ENCODE data around the gene STX18. TPM values are rescaled to one million over a fixed set of nuclear protein-coding genes. Genes with fewer than 3 reads are reported as not detected.

Gene STX18
- total RNA-seq, 2 donors from 2014 or later: 19.1 to 26.9 TPM

DNA sequence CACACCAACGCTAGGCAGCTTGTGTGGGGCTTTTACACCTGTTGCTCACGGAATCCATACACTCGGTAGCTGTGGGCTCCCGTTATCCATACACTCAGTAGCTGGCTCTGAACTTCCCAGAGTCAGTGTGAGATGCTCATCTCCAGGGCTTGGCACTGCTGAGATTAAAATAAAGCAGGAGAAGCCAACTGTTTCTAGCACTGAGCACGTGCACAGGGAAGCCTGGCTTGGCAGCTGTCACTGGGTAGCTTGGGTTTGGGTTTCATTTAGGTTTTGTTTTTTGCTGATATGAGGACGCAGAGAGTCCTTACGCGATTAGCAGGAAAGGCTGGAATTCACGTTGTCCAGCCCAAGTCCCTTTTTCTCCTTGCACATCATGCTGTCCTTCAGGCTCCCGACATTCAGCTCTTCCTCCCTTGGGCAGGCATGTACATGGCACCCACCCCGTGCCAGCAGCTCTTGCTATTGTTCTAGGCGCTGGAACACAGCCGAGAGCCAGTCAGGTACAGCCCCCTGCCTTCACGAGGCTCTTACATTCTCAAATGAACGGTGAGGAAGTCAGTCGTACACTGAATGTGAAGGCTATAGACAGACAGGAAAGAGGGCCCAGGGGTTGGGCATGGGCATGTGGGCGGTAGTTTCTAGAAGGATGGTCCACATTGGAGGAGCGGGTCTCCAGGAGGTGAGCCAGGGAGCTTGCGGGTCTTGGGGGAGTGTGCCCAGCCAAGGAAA is 129.0 kb downstream of the STX18 start:
- Mint-ChIP-seq H3K27me3 (no peaks in the 10 kb centered on the region), H3K9me3 (no peaks in the 10 kb centered on the region), H3K4me1 (peaks cover 13% of the 10 kb centered on the region), H3K4me3 (no peak overlapping the region), H3K36me3 (ENCODE audit: low read depth) (peaks cover 19% of the 10 kb centered on the region), H3K27ac (peak overlapping the region; percentile 76)
- ATAC-seq (replicated peaks): no peak

DNA sequence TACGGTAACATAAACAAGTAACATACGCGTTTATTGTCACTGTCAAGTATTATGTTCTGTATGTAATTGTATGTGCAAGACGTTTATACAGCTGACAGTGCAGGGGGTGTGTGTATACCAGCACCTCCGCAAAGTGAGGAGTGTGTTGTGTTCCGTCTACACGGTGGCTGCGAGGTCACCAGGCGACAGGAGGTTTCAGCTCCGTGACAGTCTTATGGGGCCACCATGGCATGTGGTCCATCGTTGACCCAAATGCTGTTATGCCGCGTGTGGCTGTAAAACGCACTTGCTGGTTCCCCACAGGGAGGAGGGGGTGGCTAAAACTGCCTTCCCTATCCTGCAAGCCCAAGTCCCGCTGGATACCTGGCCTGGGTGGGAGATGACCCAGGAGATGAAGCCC is 129.9 kb downstream of the STX18 start:
- peaks cover 17% of the 10 kb centered on the region for H3K36me3 Mint-ChIP-seq (ENCODE audit: low read depth)
- ATAC-seq (replicated peaks): no peak
- H3K4me3 Mint-ChIP-seq: no peak overlapping the region
- H3K4me1 Mint-ChIP-seq: peaks cover 4% of the 10 kb centered on the region
- H3K27ac Mint-ChIP-seq: no peak overlapping the region
- no peaks in the 10 kb centered on the region for H3K27me3 Mint-ChIP-seq
- H3K9me3 Mint-ChIP-seq: no peaks in the 10 kb centered on the region

DNA sequence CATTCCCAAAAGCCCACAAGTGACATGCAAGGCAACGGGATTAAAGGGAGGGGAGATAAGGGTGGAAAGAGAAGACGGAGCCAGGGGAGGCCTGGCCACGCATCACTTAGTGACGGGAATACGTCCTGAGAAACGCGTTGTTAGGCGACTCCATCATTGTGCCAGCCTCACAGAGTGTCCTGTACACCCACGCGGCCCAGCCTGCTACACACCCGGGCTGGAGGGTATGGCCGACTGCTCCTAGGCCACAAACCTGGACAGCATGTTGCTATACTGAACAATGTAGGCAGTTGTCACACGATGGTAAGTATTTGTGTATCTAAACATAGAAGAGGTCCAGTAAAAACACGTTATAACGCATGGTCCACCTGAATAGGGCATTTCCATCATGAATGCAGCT is 131.6 kb downstream of the STX18 start:
- Mint-ChIP-seq H3K4me3 (no peak overlapping the region), H3K27ac (no peak overlapping the region), H3K9me3 (no peaks in the 10 kb centered on the region), H3K4me1 (no peaks in the 10 kb centered on the region), H3K27me3 (no peaks in the 10 kb centered on the region), H3K36me3 (ENCODE audit: low read depth) (peaks cover 11% of the 10 kb centered on the region)
- no peak for ATAC-seq (replicated peaks)

DNA sequence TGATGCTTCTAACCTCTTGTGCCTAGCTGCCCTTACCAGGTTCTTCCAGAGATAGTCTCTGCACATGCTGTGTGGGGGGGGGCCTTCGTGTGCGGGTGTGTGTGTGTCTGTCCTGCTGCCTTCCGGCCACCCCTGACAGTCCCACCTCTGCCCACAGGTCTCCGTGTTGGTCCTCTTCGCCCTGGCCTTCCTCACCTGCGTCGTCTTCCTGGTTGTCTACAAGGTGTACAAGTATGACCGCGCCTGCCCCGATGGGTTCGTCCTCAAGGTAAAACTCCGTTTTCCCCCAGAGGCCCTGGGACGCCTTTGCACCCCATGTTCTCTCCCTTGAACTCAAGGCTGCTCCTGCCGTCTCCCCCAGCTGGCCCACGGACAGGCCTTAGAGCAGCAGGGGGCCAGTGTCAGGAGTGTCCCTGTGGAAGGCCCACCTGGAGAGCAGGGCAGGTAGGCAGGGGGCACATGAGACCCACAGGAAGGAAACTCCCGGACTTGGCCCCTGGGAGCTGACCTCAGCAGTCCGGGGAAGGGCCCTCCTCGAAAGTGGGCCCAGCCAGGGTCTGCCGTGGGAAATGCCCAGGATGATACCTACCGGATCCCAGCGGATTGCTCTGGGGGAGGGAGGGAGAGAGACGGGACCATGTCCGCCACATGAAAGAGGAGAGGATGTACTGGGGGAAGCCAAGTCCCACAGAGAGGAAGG is 132.3 kb downstream of the STX18 start:
- no peak for ATAC-seq (replicated peaks)
- Mint-ChIP-seq H3K9me3 (no peaks in the 10 kb centered on the region), H3K27me3 (no peaks in the 10 kb centered on the region), H3K27ac (peak overlapping the region; percentile 21), H3K36me3 (ENCODE audit: low read depth) (peaks cover 11% of the 10 kb centered on the region), H3K4me1 (no peaks in the 10 kb centered on the region), H3K4me3 (no peak overlapping the region)

DNA sequence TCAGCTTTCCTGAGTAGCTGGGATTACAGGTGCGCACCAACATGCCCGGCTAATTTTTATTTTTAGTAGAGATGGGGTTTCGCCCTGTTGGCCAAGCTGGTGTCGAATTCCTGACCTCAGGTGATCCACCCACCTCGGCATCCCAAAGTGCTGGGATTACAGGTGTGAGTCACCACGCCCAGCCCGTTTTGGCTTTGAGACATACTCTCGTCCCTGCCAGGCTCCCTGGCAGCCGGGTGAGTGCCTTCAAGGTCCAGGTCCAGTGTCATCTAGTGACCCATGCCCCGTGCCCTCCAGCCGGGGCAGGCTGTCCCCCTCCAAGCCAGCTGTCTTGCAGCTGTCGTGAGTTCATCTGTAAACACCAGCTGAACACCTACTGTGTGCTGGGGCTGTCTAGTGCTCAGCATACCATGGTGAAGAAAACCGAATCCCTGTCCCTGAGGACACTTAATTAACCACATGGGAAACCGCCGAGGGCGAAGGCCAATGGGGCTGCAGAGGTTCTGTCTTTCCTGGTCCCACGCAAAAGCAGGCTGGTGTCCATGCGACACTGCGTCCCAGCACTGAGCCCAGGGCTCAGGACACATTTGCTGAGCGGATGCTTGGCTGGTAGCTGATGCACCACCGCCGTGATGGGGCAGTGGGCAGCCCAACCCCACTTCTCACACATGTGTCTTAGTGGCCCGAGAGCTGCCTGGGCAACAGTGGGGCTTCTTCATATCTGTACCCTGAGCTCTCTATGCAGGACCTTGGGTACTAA is 133.1 kb downstream of the STX18 start:
- no peak for ATAC-seq (replicated peaks)
- no peaks in the 10 kb centered on the region for H3K4me1 Mint-ChIP-seq
- H3K36me3 Mint-ChIP-seq (ENCODE audit: low read depth): peaks cover 11% of the 10 kb centered on the region
- H3K9me3 Mint-ChIP-seq: no peaks in the 10 kb centered on the region
- no peak overlapping the region for H3K27ac Mint-ChIP-seq
- H3K4me3 Mint-ChIP-seq: no peak overlapping the region
- no peaks in the 10 kb centered on the region for H3K27me3 Mint-ChIP-seq

DNA sequence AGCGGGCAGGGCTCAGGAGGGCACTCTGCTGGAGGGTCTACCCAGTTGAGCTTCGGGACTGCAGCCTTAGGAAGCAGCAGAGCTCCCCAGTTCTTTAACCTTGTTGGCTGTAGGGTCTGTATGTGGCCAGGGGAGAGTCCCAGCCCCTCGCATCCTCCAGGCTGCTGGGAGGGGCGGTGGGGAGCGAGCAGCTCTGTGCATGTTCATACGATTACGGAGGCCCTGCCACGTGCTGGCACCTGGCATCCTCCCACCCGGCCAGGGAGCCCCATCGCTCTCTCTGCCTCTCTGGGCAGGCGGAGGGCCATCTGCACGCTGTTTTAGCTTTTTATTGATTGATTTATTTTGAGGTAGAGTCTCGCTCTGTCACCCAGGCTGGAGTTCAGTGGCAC is 133.7 kb downstream of the STX18 start:
- Mint-ChIP-seq H3K36me3 (ENCODE audit: low read depth) (peaks cover 16% of the 10 kb centered on the region), H3K27ac (no peak overlapping the region), H3K9me3 (no peaks in the 10 kb centered on the region), H3K27me3 (no peaks in the 10 kb centered on the region), H3K4me3 (no peak overlapping the region), H3K4me1 (no peaks in the 10 kb centered on the region)
- ATAC-seq (replicated peaks): no peak

DNA sequence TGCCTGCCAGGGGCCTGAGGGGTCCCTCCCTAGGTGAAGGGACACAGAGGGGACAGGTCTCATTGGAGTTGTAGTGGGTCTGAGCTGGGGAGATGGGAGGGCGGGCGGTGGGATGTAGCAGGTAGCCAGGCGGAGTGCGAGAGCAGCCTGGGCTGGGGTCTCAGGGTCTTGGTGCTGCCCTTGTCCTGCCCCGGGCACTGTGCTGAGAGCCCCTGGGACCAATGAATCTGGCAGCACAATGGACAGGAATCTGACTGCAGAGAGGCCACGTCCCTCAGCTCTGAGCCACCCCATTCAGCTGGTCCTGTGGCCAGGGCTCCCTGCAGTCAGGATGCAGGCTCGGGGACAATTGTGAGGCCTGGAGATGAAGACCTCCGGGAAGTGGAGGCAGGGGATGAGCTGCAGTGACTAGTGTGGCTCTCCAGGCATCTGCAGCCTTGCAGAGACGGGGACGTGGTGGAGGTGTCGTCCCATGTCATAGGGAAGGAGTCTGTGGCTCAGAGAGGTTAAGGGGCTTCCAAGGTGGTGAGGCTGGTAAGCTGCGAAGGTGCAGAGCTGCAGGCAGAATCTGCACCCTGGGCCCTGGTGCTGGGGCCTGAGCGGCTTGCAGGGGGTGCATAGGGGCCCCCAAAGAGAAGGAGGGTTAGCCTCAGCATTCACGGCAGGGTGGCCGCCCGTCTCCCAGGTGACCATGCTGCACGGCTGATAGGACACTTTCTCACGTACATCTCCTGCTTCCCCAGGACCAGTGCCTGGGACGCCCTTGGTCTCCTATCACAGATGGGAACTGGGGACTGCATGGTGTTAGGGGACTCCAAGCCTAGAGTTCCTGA is 134.3 kb downstream of the STX18 start:
- Mint-ChIP-seq H3K27ac (peak overlapping the region; percentile 33), H3K27me3 (no peaks in the 10 kb centered on the region), H3K4me1 (no peaks in the 10 kb centered on the region), H3K36me3 (ENCODE audit: low read depth) (peaks cover 21% of the 10 kb centered on the region), H3K4me3 (no peak overlapping the region), H3K9me3 (no peaks in the 10 kb centered on the region)
- no peak for ATAC-seq (replicated peaks)

DNA sequence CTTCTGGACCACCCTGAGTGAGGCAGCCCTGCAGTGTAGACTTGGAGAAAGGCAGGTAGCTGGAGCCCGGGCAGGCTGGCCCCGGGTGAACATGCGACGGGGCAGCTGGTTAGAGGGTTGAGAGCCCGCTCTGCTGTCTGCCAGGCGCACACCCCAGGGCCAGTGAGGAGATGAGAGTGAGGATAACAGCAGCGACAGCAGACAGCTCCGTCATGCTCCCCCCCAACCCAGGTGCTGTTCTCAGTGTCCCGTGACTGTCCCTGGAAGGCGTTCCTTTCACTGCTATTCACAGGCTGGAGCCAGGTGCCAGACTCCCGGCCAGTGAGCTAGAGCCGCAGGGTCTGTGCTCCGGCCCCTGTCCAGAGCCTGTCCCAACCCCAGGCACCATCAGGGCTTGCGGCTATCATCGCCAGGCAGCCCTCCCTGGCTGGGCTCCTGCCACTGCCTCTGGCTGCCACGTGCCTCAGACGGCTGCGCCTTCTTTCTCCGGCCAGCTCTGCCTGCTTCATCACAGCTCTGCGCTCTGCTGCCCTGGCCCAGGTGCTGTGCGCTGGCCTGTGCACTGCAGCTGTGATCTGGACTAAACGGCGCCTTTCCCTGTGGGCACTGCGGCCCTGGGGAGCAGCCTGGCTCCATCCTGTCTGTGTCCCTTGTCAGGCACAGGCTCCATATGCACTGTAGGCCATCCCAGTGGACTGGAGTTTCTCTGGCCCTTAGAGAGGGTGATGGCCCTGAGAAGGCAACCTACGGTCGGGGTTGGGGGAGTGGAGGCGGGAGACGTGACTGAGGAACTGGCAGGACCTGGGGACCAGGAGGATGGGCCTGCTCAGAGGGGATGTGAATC is 135.2 kb downstream of the STX18 start:
- no peak for ATAC-seq (replicated peaks)
- Mint-ChIP-seq H3K36me3 (ENCODE audit: low read depth) (peaks cover 18% of the 10 kb centered on the region), H3K9me3 (no peaks in the 10 kb centered on the region), H3K4me1 (no peaks in the 10 kb centered on the region), H3K4me3 (no peak overlapping the region), H3K27me3 (no peaks in the 10 kb centered on the region), H3K27ac (peak overlapping the region; percentile 33)

DNA sequence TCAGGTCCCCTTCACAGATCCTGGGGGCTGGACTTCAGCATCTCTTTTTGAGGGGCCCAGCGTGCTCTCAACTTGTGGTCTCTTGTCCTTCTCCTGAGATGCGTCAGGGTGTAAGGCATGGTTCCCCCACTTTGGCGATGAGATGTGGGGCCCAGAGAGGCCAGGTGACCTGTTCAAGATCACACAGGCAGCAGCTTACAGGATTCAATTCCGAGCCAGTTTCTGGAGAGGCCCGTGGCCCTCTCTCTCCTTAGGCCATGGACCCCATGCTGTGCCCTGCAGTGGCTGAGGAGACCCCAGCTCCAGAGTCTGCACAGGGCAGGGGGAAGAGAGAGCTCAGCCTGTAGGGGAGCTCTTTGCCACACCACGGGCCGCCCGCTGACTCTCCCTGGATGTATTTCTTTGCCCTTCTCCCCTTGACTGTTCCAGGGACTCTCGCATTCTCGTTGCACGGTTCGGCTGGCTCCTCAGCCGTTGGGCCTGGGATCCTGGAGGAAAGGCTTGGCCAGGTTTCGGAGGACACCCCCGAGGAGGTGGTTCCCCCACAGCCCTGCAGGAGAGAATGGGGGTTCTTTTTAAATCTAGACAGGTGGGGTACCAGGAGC is 136.4 kb downstream of the STX18 start:
- H3K27me3 Mint-ChIP-seq: no peaks in the 10 kb centered on the region
- peaks cover 17% of the 10 kb centered on the region for H3K36me3 Mint-ChIP-seq (ENCODE audit: low read depth)
- ATAC-seq (replicated peaks): no peak
- H3K4me3 Mint-ChIP-seq: no peak overlapping the region
- no peak overlapping the region for H3K27ac Mint-ChIP-seq
- H3K9me3 Mint-ChIP-seq: no peaks in the 10 kb centered on the region
- no peaks in the 10 kb centered on the region for H3K4me1 Mint-ChIP-seq

DNA sequence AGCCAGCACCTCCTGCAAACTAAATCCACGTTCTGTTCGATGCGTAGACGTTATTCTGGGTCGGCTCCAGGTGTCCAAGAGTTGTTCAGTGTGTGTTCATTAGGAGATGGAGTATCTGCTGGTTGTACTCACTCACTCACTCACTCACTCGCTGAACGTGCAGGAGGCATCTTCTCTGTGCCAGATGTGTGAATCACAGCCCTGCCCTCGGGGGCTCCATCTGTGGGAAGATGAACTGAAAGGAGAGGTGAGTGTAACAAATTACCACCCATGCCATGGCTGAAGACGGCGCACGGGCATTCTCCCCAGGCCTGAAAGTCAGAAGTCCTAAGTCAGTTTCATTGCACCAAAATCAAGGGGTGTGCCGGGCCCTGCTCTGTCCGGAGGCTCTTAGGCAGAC is 138.9 kb downstream of the STX18 start:
- Mint-ChIP-seq H3K27ac (no peak overlapping the region), H3K4me3 (no peak overlapping the region), H3K9me3 (no peaks in the 10 kb centered on the region), H3K36me3 (ENCODE audit: low read depth) (peaks cover 29% of the 10 kb centered on the region), H3K27me3 (no peaks in the 10 kb centered on the region), H3K4me1 (no peaks in the 10 kb centered on the region)
- ATAC-seq (replicated peaks): no peak

DNA sequence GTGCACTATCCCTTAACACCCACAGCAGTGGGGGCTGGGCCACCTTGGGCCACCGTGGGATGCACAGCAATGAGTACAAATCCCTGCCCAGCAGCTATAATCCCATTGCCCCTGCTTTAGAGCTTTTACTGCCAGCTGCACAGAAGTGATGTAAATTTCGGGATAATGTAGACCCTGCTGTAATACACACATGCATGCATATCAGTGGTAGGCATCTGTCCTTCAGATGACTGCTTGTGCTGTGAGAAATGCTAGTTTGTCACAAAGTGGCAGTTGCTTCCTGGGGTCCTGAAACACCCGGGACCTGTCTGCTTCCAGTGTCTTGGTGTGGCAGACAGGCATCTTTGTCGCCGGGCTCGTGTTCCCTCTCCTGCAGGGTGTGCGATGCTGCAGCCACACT is 140.8 kb downstream of the STX18 start:
- no peak overlapping the region for H3K4me3 Mint-ChIP-seq
- no peak overlapping the region for H3K27ac Mint-ChIP-seq
- no peak for ATAC-seq (replicated peaks)
- H3K27me3 Mint-ChIP-seq: no peaks in the 10 kb centered on the region
- no peaks in the 10 kb centered on the region for H3K9me3 Mint-ChIP-seq
- no peaks in the 10 kb centered on the region for H3K4me1 Mint-ChIP-seq
- H3K36me3 Mint-ChIP-seq (ENCODE audit: low read depth): peaks cover 43% of the 10 kb centered on the region

DNA sequence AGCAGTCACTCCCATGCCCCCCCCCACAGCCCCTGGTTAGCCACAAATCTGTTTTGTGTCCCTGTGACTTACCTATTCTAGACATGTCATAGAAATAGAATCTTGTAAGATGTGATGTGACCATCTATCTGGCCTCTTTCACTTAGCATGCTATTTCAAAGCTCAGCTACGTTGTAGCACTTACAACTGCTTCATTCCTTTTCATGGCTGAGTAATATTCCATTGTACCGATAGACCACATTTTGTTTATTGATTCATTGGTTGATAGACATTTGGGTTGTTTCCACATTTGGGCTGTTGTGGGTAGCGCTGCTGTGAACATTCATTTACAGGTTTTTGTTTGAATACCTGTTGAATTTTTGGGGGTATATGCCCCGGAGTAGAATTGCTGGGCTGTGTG is 143.4 kb downstream of the STX18 start:
- Mint-ChIP-seq H3K27me3 (no peaks in the 10 kb centered on the region), H3K4me1 (peaks cover 16% of the 10 kb centered on the region), H3K27ac (no peak overlapping the region), H3K36me3 (ENCODE audit: low read depth) (peaks cover 52% of the 10 kb centered on the region), H3K9me3 (no peaks in the 10 kb centered on the region), H3K4me3 (no peak overlapping the region)
- ATAC-seq (replicated peaks): no peak

DNA sequence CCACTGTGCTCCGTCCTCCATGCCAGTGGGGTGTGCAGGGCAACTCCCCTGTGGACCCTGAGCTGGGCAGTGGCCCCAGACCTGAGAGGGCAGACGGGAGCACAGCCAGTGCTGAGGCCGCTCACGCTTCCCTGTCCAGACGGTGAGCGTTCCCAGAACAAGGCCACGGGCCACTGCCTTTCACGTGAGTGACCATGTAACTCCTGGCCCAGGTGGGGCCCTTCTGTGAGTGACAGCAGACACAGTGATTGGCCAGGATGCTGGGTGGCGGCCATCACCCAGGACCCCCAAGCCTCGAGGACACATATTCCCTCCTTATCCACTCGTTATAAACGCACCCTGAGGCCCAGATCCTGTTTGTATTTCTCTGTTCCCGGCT is 144.4 kb downstream of the STX18 start:
- Mint-ChIP-seq H3K4me1 (peaks cover 16% of the 10 kb centered on the region), H3K27me3 (no peaks in the 10 kb centered on the region), H3K9me3 (no peaks in the 10 kb centered on the region), H3K27ac (no peak overlapping the region), H3K36me3 (ENCODE audit: low read depth) (peaks cover 44% of the 10 kb centered on the region), H3K4me3 (no peak overlapping the region)
- no peak for ATAC-seq (replicated peaks)
